IPS DF 19.7 (cell line): ENCODE measurements around the gene TAF10.
A peak's percentile ranks its signal among the peaks of the same experiment; 100 is the strongest.

Source experiments
- DNase-seq: peaks from one replicate; pipeline ENCODE4 v3.0.0-alpha.2; 2013; ENCODE audit warnings: low read depth, low spot score

The TAF10 gene

GRCh38 chr11:6583584-6583983 is 28.4 kb downstream of the TAF10 start:
- no peak for DNase-seq

GRCh38 chr11:6579681-6580080 is 32.3 kb downstream of the TAF10 start:
- no peak for DNase-seq

- DNase-seq: no peak
Observed at GRCh38 chr11:6578134-6578533, 33.9 kb downstream of the TAF10 start.

GRCh38 chr11:6576471-6577373 is 35.3 kb downstream of the TAF10 start:
- DNase-seq: no peak

- no peak for DNase-seq
Observed at GRCh38 chr11:6574816-6575715, 37.0 kb downstream of the TAF10 start.

- DNase-seq: no peak
Observed at GRCh38 chr11:6572215-6572614, 39.8 kb downstream of the TAF10 start.

- DNase-seq: no peak
Observed at GRCh38 chr11:6571434-6572008, 40.5 kb downstream of the TAF10 start.

GRCh38 chr11:6570691-6571427 is 41.2 kb downstream of the TAF10 start:
- DNase-seq: no peak

- no peak for DNase-seq
Observed at GRCh38 chr11:6569706-6570105, 42.3 kb downstream of the TAF10 start.

GRCh38 chr11:6568191-6568918 is 43.7 kb downstream of the TAF10 start:
- DNase-seq: peak; percentile 35

GRCh38 chr11:6567371-6567745 is 44.7 kb downstream of the TAF10 start:
- DNase-seq: no peak

GRCh38 chr11:6566704-6567370 is 45.2 kb downstream of the TAF10 start:
- DNase-seq: no peak

- no peak for DNase-seq
Observed at GRCh38 chr11:6565988-6566703, 45.9 kb downstream of the TAF10 start.

- DNase-seq: no peak
Observed at GRCh38 chr11:6565325-6565724, 46.7 kb downstream of the TAF10 start.

- no peak for DNase-seq
Observed at GRCh38 chr11:6563667-6564066, 48.3 kb downstream of the TAF10 start.

GRCh38 chr11:6563121-6563619 is 48.8 kb downstream of the TAF10 start:
- DNase-seq: no peak

- DNase-seq: no peak
Observed at GRCh38 chr11:6561288-6561687, 50.7 kb downstream of the TAF10 start.
